Measurements from ENCODE around the gene TBCC. TPM values are rescaled to one million over a fixed set of nuclear protein-coding genes. Genes with fewer than 3 reads are reported as not detected.
A peak's percentile ranks its signal among the peaks of the same experiment; 100 is the strongest.
"Not testable (repeated sequence)": the region's sequence is repeated elsewhere in the genome, so short reads cannot be mapped to it uniquely, and the experiment has no call there.

TBCC gene
- total RNA-seq, 1 donor from 2014 or later, result 18.4 TPM

DNA sequence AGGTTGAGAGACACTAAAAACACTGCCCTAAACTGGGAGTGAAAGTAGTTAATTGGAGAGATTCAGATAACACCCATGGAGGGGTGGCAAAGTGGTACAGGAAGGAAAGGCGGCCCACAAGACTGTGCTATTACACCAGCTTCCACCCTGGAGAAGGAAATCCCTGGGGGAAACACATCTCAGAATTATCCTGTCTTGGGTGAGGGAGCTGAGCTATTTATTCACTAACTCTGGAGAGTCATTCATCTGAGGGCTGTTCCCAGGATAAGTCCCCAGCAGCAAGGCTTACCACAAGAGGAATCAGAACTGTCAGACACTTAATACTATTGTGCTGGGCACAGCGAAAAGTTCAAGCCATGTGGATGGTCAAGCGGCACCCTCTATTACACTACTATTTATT, 9.9 kb downstream of the TBCC start:
- no peak overlapping the region for H3K4me3 Mint-ChIP-seq
- DNase-seq, result no peak
- no peaks in the 10 kb centered on the region for H3K4me1 Mint-ChIP-seq
- no peaks in the 10 kb centered on the region for H3K36me3 Mint-ChIP-seq (ENCODE audit: low read depth)
- H3K27me3 Mint-ChIP-seq, result peaks cover 15% of the 10 kb centered on the region
- intact Hi-C loops (cut with micrococcal nuclease), result no loop called here
- H3K27ac Mint-ChIP-seq, result no peak overlapping the region
- H3K9me3 Mint-ChIP-seq, result no peaks in the 10 kb centered on the region

DNA sequence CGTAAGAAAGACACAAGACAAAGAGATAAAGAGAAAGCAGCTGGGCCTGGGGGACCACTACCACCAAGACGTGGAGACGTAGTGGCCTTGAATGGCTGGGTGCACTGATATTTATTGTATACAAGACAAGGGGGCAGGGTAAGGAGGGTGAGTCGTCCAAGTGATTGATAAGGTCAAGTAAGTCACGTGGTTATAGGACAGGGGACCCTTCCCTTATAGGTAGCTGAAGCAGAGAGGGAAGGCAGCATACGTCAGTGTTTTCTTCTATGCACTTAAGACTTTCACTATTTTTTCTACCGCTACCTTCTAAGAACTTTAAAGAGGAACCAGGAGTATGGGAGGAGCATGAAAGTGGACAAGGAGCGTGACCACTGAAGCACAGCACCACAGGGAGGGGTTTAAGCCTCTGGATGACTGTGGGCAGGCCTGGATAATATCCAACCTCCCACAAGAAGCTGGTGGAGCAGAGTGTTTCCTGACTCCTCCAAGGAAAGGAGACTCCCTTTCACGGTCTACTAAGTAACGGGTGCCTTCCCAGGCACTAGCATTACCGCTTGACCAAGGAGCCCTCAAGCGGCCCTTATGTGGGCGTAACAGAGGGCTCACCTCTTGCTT, 11.9 kb downstream of the TBCC start:
- H3K9me3 Mint-ChIP-seq; DNase-seq; H3K4me3 Mint-ChIP-seq; H3K4me1 Mint-ChIP-seq; H3K27ac Mint-ChIP-seq; H3K36me3 Mint-ChIP-seq (ENCODE audit: low read depth); intact Hi-C loops (cut with micrococcal nuclease): not testable (repeated sequence)
- peaks cover 13% of the 10 kb centered on the region for H3K27me3 Mint-ChIP-seq

DNA sequence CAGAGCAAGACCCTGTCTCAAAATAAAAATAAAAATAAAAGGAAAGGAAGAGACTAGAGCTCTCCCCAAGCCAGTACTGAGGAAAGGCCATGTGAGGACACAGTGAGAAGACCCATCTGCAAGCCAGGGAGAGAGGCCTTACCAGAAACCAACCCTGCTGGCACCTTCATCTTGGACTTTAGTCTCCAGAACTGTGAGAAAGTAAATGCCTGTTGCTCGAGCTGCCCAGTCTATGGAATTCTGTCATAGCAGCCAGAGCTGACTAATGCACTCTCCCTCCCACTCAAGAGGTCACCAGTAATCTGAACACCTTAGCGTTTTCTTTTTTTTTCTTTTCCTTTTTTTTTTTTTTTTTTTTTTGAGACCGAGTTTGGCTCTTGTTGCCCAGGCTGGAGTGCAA, 16.2 kb downstream of the TBCC start:
- H3K36me3 Mint-ChIP-seq (ENCODE audit: low read depth), result no peaks in the 10 kb centered on the region
- H3K9me3 Mint-ChIP-seq, result no peaks in the 10 kb centered on the region
- no peak overlapping the region for H3K27ac Mint-ChIP-seq
- H3K4me1 Mint-ChIP-seq, result peaks cover 14% of the 10 kb centered on the region
- no peaks in the 10 kb centered on the region for H3K27me3 Mint-ChIP-seq
- no peak overlapping the region for H3K4me3 Mint-ChIP-seq
- DNase-seq, result no peak
- intact Hi-C loops (cut with micrococcal nuclease), result loop anchor here (5.0 kb wide), 1 partner anchor 163 kb away; a partner anchor contains a TSS

DNA sequence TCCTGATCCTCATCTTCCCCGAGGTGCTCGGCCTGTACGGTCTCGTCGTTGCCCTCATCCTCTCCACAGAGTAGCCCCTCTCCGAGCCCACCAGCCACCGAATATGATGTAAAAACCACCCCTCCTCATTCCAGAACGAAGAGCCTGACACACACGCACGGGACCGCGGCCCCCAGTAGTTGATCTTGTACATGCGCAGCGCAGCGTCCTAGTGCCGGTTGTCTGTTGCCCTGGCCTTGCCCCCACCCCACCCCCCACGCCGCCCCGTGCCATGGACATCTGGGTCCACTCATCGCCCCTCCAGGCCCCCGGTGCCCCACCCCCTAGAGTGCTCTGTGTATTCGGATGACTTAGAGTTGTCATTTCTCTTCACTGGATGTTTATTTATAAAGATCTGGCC, 18.3 kb downstream of the TBCC start:
- peak overlapping the region; percentile 66 for H3K27ac Mint-ChIP-seq
- H3K36me3 Mint-ChIP-seq (ENCODE audit: low read depth), result no peaks in the 10 kb centered on the region
- H3K4me3 Mint-ChIP-seq, result peak overlapping the region; percentile 40
- no peak for DNase-seq
- no peaks in the 10 kb centered on the region for H3K27me3 Mint-ChIP-seq
- H3K9me3 Mint-ChIP-seq, result no peaks in the 10 kb centered on the region
- peaks cover 14% of the 10 kb centered on the region for H3K4me1 Mint-ChIP-seq
- intact Hi-C loops (cut with micrococcal nuclease), result loop anchor here (2.0 to 5.0 kb wide), 2 partner anchors 35 to 165 kb away; a partner anchor contains a TSS

DNA sequence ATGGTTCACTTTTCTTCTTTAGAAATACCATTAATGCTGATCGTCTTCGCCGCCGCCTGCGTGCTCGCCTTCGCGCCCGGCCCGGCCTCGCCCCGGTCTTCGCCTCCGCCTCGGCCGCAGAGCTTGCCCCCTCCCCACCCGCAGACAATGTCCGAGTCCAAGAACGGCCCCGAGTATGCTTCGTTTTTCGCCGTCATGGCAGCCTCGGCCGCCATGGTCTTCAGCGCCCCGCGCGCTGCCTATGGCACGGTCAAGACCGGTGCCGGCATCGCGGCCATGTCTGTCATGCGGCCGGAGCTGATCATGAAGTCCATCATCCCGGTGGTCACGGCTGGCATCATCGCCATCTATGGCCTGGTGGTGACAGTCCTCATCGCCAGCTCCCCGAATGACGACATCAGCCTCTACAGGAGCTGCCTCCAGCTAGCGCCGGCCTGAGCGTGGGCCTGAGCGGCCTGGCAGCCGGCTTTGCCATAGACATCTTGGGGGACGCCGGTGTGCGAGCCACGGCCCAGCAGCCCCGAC, 18.8 kb downstream of the TBCC start:
- Mint-ChIP-seq H3K9me3 (no peaks in the 10 kb centered on the region), H3K4me1 (peaks cover 14% of the 10 kb centered on the region), H3K36me3 (ENCODE audit: low read depth) (no peaks in the 10 kb centered on the region), H3K27ac (peak overlapping the region; percentile 97), H3K27me3 (no peaks in the 10 kb centered on the region), H3K4me3 (peak overlapping the region; percentile 84)
- intact Hi-C loops (cut with micrococcal nuclease), result loop anchor here (2.0 to 5.0 kb wide), 2 partner anchors 34 to 165 kb away; a partner anchor contains a TSS
- DNase-seq, result peak; percentile 63

DNA sequence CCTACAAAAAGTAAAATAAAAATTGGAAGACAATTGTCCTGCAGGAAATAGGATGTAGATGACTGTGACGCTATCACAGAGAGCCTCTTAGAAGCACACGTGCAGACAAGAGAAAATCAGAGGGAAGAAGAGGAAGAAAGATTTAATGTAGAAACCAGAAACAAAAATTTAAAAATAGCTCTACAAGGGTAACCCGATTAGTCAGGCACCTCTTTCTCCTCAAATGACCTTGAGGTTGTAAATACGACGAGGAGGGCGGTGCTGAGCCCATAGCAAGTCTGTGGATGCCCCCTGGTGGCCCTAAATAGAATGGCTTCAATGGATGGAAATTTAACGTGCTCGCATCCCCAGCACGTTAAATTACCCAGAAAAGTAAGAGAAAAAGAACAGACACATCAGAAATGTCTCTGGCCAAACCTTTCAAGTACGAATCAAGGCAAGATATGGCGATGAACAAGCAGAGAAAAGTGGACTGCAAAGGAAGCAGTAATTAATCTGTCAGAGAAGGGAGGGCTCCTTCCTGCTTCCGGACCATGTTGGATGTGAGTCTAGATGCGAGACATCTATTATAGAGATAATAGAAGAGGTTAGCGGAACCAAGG, 19.3 kb downstream of the TBCC start:
- H3K27me3 Mint-ChIP-seq, result no peaks in the 10 kb centered on the region
- DNase-seq, result peak; percentile 91
- intact Hi-C loops (cut with micrococcal nuclease), result loop anchor here (1.0 to 5.0 kb wide), 5 partner anchors 20 to 166 kb away; partner anchors contain the start of gene TBCC
- peak overlapping the region; percentile 84 for H3K4me3 Mint-ChIP-seq
- H3K4me1 Mint-ChIP-seq, result peaks cover 14% of the 10 kb centered on the region
- H3K36me3 Mint-ChIP-seq (ENCODE audit: low read depth), result no peaks in the 10 kb centered on the region
- H3K27ac Mint-ChIP-seq, result peak overlapping the region; percentile 97
- H3K9me3 Mint-ChIP-seq, result no peaks in the 10 kb centered on the region

DNA sequence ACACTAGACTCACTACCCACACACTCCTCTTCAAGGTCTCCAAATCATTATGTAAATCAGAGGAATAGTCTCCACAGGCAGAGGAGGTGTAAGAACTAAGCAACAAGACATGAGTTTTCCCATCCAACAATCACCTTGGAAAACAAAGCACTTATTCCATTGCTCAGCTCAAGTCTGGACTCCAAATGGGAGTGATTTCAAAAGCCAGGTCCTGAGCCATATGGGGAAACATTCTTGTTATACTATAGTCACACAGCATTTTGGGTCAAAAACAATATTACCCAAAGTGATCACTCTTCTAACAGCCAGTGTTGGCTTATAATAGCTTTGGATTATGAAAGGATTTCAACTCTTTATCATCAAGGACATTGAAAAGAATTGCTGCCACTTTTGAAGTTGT, 19.9 kb downstream of the TBCC start:
- H3K36me3 Mint-ChIP-seq (ENCODE audit: low read depth), result no peaks in the 10 kb centered on the region
- H3K27ac Mint-ChIP-seq, result peak overlapping the region; percentile 97
- no peak for DNase-seq
- no peaks in the 10 kb centered on the region for H3K9me3 Mint-ChIP-seq
- peaks cover 14% of the 10 kb centered on the region for H3K4me1 Mint-ChIP-seq
- H3K27me3 Mint-ChIP-seq, result no peaks in the 10 kb centered on the region
- H3K4me3 Mint-ChIP-seq, result peak overlapping the region; percentile 84
- intact Hi-C loops (cut with micrococcal nuclease), result loop anchor here (1.0 to 5.0 kb wide), 5 partner anchors 20 to 166 kb away; partner anchors contain the start of gene TBCC

DNA sequence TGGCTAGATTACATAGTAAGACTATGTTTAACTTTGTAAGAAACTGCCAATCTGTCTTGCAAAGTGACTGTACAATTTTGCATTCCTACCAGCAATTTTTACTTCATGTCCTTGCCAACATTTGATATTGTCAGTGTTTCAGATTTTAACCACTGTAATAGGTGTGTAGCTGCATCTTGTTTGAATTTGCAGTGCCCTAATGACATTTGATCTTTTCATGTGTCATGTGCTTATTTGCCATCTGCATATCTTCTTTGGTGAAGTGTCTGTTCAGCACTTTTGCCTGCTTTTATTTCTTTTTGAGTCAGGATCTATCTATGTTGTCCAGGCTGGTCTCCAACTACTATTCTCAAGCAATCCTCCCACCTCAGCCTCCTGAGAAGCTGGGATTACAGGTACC, 21.1 kb downstream of the TBCC start:
- Mint-ChIP-seq H3K36me3 (ENCODE audit: low read depth) (no peaks in the 10 kb centered on the region), H3K4me1 (peaks cover 14% of the 10 kb centered on the region), H3K4me3 (no peak overlapping the region), H3K27me3 (peaks cover 4% of the 10 kb centered on the region), H3K9me3 (no peaks in the 10 kb centered on the region), H3K27ac (no peak overlapping the region)
- intact Hi-C loops (cut with micrococcal nuclease), result loop anchor here (5.0 kb wide), 1 partner anchor 167 kb away; a partner anchor contains a TSS
- DNase-seq, result no peak

DNA sequence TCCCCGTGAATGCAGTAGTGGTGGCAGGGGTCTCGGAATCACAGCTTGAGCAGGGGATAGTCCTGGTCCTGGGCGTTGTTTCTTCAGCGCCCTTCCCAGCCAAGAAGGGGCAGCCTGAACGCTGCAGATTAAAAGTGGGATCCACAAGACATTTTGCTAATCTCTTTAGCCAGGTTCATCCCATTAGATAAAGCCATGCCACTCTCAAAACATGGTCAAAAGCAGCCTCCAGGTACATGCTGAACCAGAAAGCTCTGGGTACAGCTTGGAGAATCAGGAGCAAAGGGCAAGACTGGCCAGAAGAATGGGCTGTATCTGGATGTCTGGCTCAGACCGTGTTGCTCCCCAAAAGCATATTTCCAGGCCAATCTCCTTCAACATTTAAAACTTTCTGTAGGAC, 23.4 kb downstream of the TBCC start, which contains the start of gene PRPH2:
TSS of gene PRPH2 (minus strand) at position 101 of the 400 bp plus-strand sequence. CDS start 263 bp downstream, outside the sequence.
- no peaks in the 10 kb centered on the region for H3K36me3 Mint-ChIP-seq (ENCODE audit: low read depth)
- DNase-seq, result no peak
- peaks cover 4% of the 10 kb centered on the region for H3K27me3 Mint-ChIP-seq
- H3K4me3 Mint-ChIP-seq, result no peak within 1 kb of the TSS
- H3K9me3 Mint-ChIP-seq, result no peaks in the 10 kb centered on the region
- no peak within 1 kb of the TSS for H3K27ac Mint-ChIP-seq
- H3K4me1 Mint-ChIP-seq, result peaks cover 13% of the 10 kb centered on the region
- intact Hi-C loops (cut with micrococcal nuclease), result no loop called here

DNA sequence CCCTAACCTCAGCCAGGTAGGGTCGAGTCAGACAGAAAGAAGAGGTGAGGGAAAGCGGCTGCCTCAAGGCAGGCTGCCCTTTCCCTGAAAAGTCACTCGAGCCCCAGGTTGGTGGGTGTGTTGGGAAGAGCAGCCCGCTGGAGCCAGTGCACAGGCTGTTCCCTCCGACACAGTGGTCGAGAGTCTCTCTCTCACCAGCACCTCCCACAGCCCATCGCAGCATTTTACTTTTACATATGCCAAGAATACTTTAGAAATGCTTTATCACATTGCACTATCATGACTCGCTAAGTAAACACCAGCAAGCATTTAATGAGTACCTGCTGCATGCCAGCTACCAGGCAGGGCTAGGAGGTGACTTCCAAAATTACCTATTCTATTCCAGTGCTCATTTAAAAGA, 25.2 kb downstream of the TBCC start:
- Mint-ChIP-seq H3K4me3 (no peak overlapping the region), H3K9me3 (no peaks in the 10 kb centered on the region), H3K27ac (no peak overlapping the region), H3K27me3 (peaks cover 4% of the 10 kb centered on the region), H3K4me1 (no peaks in the 10 kb centered on the region), H3K36me3 (ENCODE audit: low read depth) (no peaks in the 10 kb centered on the region)
- intact Hi-C loops (cut with micrococcal nuclease), result no loop called here
- DNase-seq, result no peak

DNA sequence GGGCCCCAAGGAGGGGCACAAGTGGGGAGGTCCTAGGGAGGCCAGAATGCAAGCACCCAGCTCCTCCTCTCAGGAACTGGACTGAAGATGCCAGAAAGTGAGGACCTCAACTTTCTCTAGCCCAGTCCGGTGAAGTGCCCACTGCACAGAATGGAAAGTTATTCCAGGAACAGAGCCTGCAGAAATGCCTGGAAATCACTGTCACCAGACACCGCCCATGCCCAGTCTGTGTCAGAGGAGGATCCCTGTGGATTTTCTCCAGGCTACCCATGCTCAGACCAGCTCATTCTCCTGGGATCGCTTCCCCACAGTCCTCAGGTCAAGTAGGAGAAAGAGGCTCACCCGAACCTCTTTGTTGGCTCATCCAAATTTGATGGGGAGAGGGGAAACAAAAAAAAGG, 30.0 kb downstream of the TBCC start:
- H3K36me3 Mint-ChIP-seq (ENCODE audit: low read depth), result peaks cover 3% of the 10 kb centered on the region
- H3K4me1 Mint-ChIP-seq, result peaks cover 2% of the 10 kb centered on the region
- H3K4me3 Mint-ChIP-seq, result no peak overlapping the region
- DNase-seq, result no peak
- H3K27me3 Mint-ChIP-seq, result peaks cover 4% of the 10 kb centered on the region
- intact Hi-C loops (cut with micrococcal nuclease), result no loop called here
- peaks cover 9% of the 10 kb centered on the region for H3K9me3 Mint-ChIP-seq
- no peak overlapping the region for H3K27ac Mint-ChIP-seq

DNA sequence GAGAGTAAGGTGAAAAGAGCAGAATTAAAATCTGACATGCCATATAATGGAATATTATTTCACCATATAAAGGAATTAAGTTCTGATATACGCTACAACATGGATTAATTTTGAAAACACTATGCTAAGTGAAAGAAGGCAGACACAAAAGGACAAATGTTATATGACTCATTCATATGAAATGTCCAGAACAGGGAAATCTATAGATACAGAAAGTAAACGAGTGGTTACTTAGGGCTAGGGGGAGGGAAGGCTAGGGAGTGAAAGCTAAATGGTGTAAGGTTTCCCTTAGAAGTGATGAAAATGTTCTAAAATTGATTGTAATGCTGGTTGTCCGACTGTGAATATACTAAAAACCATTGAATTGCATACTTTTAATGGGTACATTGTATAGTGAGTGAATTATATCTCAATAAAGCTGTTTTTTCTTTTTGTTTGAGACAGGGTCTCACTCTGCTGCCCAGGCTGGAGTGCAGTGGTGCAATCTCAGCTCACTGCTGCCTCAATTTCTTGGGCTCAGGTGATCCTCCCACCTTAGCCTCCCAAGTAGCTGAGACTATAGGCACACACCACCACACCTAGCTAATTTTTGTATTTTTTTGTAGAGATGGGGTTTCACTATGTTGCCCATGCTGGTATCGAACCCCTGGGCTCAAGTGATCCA, 31.7 kb downstream of the TBCC start:
- peaks cover 9% of the 10 kb centered on the region for H3K9me3 Mint-ChIP-seq
- no peak for DNase-seq
- intact Hi-C loops (cut with micrococcal nuclease), result no loop called here
- H3K36me3 Mint-ChIP-seq (ENCODE audit: low read depth), result peaks cover 3% of the 10 kb centered on the region
- H3K4me3 Mint-ChIP-seq, result no peak overlapping the region
- no peaks in the 10 kb centered on the region for H3K27me3 Mint-ChIP-seq
- H3K4me1 Mint-ChIP-seq, result peaks cover 2% of the 10 kb centered on the region
- H3K27ac Mint-ChIP-seq, result no peak overlapping the region

DNA sequence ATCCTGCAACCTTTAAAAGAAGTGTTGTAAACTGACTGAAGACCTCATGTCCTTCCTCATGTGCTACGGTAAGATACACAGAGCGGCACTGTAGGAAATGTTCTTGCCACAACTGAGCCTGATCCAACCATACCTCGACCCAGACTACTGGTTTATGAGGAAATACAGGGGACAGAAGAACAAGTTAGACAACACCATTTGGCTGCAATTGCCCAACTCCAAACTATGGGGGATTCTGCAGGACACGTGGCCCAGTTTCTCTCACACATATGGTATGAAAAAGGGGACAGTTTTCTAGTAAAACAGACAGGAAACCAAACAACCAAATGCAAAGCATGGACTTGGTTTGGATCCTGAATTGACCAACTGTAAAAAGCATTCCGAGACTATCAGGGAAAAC, 34.0 kb downstream of the TBCC start:
- intact Hi-C loops (cut with micrococcal nuclease), result no loop called here
- Mint-ChIP-seq H3K27ac (no peak overlapping the region), H3K27me3 (no peaks in the 10 kb centered on the region), H3K9me3 (peaks cover 9% of the 10 kb centered on the region), H3K36me3 (ENCODE audit: low read depth) (peaks cover 3% of the 10 kb centered on the region), H3K4me1 (peaks cover 2% of the 10 kb centered on the region), H3K4me3 (no peak overlapping the region)
- DNase-seq, result no peak

DNA sequence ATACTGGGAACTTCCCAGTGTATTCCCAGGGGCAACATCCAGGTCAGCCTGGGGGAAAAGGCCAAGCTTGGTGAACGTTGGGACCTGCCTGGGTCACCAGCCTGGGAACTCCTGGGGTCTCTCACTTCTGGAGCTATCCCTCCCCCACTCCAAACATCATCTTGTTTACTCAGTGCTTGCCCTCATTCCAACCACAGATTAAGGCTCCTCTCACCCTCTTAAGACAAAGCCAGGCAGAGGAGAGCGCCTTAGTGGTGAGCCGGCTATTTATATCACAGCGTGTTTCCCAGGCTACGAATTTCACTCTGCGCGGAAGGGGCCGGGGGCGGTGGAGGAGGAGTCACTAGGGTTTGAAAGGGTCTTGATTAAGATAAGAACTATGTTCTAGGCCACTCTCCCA, 35.6 kb downstream of the TBCC start:
- Mint-ChIP-seq H3K4me1 (peaks cover 2% of the 10 kb centered on the region), H3K27ac (no peak overlapping the region), H3K27me3 (no peaks in the 10 kb centered on the region), H3K9me3 (peaks cover 9% of the 10 kb centered on the region), H3K4me3 (no peak overlapping the region), H3K36me3 (ENCODE audit: low read depth) (peaks cover 3% of the 10 kb centered on the region)
- no peak for DNase-seq
- intact Hi-C loops (cut with micrococcal nuclease), result no loop called here
